OCI-LY1 (cell line): ENCODE data around the gene GTF2H2C.

ENCODE experiments used
- H2AFZ ChIP-seq: fragments of 200-600 bp; sonication (generic), shearing (Covaris generic); 2 replicates; pipeline ENCODE4 v1.6.0; 2014; ENCODE audit warnings: antibody characterized with exemption, mild to moderate bottlenecking, low read length
- H3F3A ChIP-seq: fragments of 200-600 bp; sonication (generic), shearing (Covaris generic); 2 replicates; pipeline ENCODE4 v1.6.0; 2014; ENCODE audit warnings: mild to moderate bottlenecking, antibody characterized with exemption, low read length, moderate library complexity; ENCODE audit not compliant: insufficient read depth
- H3K27ac ChIP-seq: fragments of 200-600 bp; sonication (generic); 2 replicates; pipeline ENCODE4 v1.5.1; 2014; ENCODE audit warnings: low read length, mixed run types, mild to moderate bottlenecking, low read depth; ENCODE audit not compliant: poor library complexity, severe bottlenecking
- H3K27me3 ChIP-seq: fragments of 200-600 bp; sonication (generic); 2 replicates; pipeline ENCODE4 v1.6.0; 2014; ENCODE audit warnings: antibody characterized with exemption, mild to moderate bottlenecking, low read length, moderate library complexity; ENCODE audit not compliant: insufficient read depth
- H3K36me3 ChIP-seq: fragments of 200-600 bp; sonication (generic); 2 replicates; pipeline ENCODE4 v1.6.1; 2014; ENCODE audit warnings: mild to moderate bottlenecking, antibody characterized with exemption, low read length, moderate library complexity, mixed read lengths; ENCODE audit not compliant: insufficient read depth
- H3K4me1 ChIP-seq: fragments of 200-600 bp; sonication (generic); 2 replicates; pipeline ENCODE4 v1.5.1; 2014; ENCODE audit warnings: mild to moderate bottlenecking, low read length, moderate library complexity; ENCODE audit not compliant: insufficient read depth, severe bottlenecking
- H3K4me2 ChIP-seq: fragments of 200-600 bp; sonication (generic), shearing (Covaris generic); 2 replicates; pipeline ENCODE4 v1.6.1; 2014; ENCODE audit warnings: low read length
- H3K4me3 ChIP-seq: fragments of 200-600 bp; sonication (generic); 2 replicates; pipeline ENCODE4 v1.5.1; 2014; ENCODE audit warnings: low read length, low read depth, mild to moderate bottlenecking, mixed read lengths; ENCODE audit not compliant: poor library complexity, severe bottlenecking
- H3K79me2 ChIP-seq: fragments of 200-600 bp; shearing (Covaris generic); 2 replicates; pipeline ENCODE4 v1.6.1; 2016; ENCODE audit warnings: mixed run types, low read length, mixed read lengths; ENCODE audit not compliant: insufficient read depth
- H3K9ac ChIP-seq: fragments of 200-600 bp; sonication (generic), shearing (Covaris generic); 2 replicates; pipeline ENCODE4 v1.6.1; 2014; ENCODE audit warnings: mild to moderate bottlenecking, low read length, mixed read lengths
- H3K9me2 ChIP-seq: fragments of 200-600 bp; sonication (generic), shearing (Covaris generic); 2 replicates; pipeline ENCODE4 v1.6.1; 2014; ENCODE audit warnings: low read depth, mild to moderate bottlenecking, low read length, mixed read lengths
- H3K9me3 ChIP-seq: fragments of 200-600 bp; shearing (Covaris generic); 2 replicates; pipeline ENCODE4 v1.6.1; 2014; ENCODE audit warnings: low read length, mixed read lengths
- H4K20me1 ChIP-seq: fragments of 200-600 bp; sonication (generic), shearing (Covaris generic); 2 replicates; pipeline ENCODE4 v1.6.0; 2016; ENCODE audit warnings: mild to moderate bottlenecking, low read length; ENCODE audit not compliant: insufficient read depth
- CTCF ChIP-seq: fragments of 200-600 bp; sonication (generic), shearing (Covaris generic); IDR thresholded peaks from 2 replicates; pipeline ENCODE4 v1.5.1; 2017; ENCODE audit warnings: mild to moderate bottlenecking, antibody characterized with exemption, low read length, moderate library complexity, mixed read lengths
- EZH2 ChIP-seq: fragments of 200-600 bp; sonication (generic), shearing (Covaris generic); IDR thresholded peaks from 2 replicates; pipeline ENCODE4 v1.8.0; 2017; ENCODE audit warnings: borderline replicate concordance, mixed run types, mild to moderate bottlenecking, antibody characterized with exemption, low read length, moderate library complexity, mixed read lengths

Gene GTF2H2C

GRCh38 chr5:69516769-69517168 lies 43.2 kb upstream of the GTF2H2C start:
- Histone ChIP-seq H3K4me2 (no peak overlapping the region), H4K20me1 (no peaks in the 10 kb centered on the region), H3K27me3 (no peaks in the 10 kb centered on the region), H3F3A (no peaks in the 10 kb centered on the region), H3K9ac (no peak overlapping the region), H3K4me3 (no peak overlapping the region), H3K4me1 (no peaks in the 10 kb centered on the region), H3K79me2 (no peaks in the 10 kb centered on the region), H3K36me3 (no peaks in the 10 kb centered on the region), H3K9me3 (no peaks in the 10 kb centered on the region), H2AFZ (no peak overlapping the region), H3K27ac (no peak overlapping the region), H3K9me2 (no peaks in the 10 kb centered on the region)
- no peak for TF ChIP-seq EZH2
- TF ChIP-seq CTCF, result no peak

GRCh38 chr5:69517763-69518212 lies 42.2 kb upstream of the GTF2H2C start:
- H3K36me3 ChIP-seq, result no peaks in the 10 kb centered on the region
- H3K4me2 ChIP-seq, result no peak overlapping the region
- no peaks in the 10 kb centered on the region for H4K20me1 ChIP-seq
- H2AFZ ChIP-seq, result no peak overlapping the region
- TF ChIP-seq EZH2 (no peak), CTCF (no peak)
- no peaks in the 10 kb centered on the region for H3K9me2 ChIP-seq
- H3K27ac ChIP-seq, result no peak overlapping the region
- no peaks in the 10 kb centered on the region for H3F3A ChIP-seq
- H3K79me2 ChIP-seq, result no peaks in the 10 kb centered on the region
- no peak overlapping the region for H3K9ac ChIP-seq
- H3K4me1 ChIP-seq, result no peaks in the 10 kb centered on the region
- H3K4me3 ChIP-seq, result no peak overlapping the region
- H3K27me3 ChIP-seq, result no peaks in the 10 kb centered on the region
- no peaks in the 10 kb centered on the region for H3K9me3 ChIP-seq

GRCh38 chr5:69519285-69519684 lies 40.7 kb upstream of the GTF2H2C start:
- no peak for TF ChIP-seq CTCF
- no peak for TF ChIP-seq EZH2
- H3F3A ChIP-seq, result no peaks in the 10 kb centered on the region
- H3K36me3 ChIP-seq, result no peaks in the 10 kb centered on the region
- no peak overlapping the region for H3K9ac ChIP-seq
- no peaks in the 10 kb centered on the region for H3K9me2 ChIP-seq
- H2AFZ ChIP-seq, result no peak overlapping the region
- no peaks in the 10 kb centered on the region for H3K9me3 ChIP-seq
- no peaks in the 10 kb centered on the region for H3K79me2 ChIP-seq
- no peak overlapping the region for H3K27ac ChIP-seq
- no peaks in the 10 kb centered on the region for H4K20me1 ChIP-seq
- H3K4me2 ChIP-seq, result no peak overlapping the region
- no peaks in the 10 kb centered on the region for H3K4me1 ChIP-seq
- H3K4me3 ChIP-seq, result no peak overlapping the region
- no peaks in the 10 kb centered on the region for H3K27me3 ChIP-seq
